ENCODE data around the gene MOGAT1. TPM values are rescaled to one million over a fixed set of nuclear protein-coding genes. Genes with fewer than 3 reads are reported as not detected.

Gene MOGAT1
- total RNA-seq, 1 experiment from 2014 or later, result 51.2 TPM

- Mint-ChIP-seq H3K27me3 (ENCODE audit: unreplicated experiment) (no peaks in the 10 kb centered on the region), H3K4me3 (ENCODE audit: low read depth, unreplicated experiment) (no peak overlapping the region), H3K27ac (ENCODE audit: unreplicated experiment) (no peak overlapping the region), H3K36me3 (ENCODE audit: insufficient read depth, unreplicated experiment) (peaks cover 94% of the 10 kb centered on the region), H3K9me3 (ENCODE audit: low read depth, unreplicated experiment) (no peaks in the 10 kb centered on the region), H3K4me1 (ENCODE audit: low read depth, unreplicated experiment) (peaks cover 20% of the 10 kb centered on the region)
- CTCF ChIA-PET, result no interaction called here
- no peak for TF ChIP-seq CTCF (IDR thresholded peaks at IDR 0.05; ENCODE audit: unreplicated experiment)
- BruUV-seq (replicated peaks), result no TSS peak
- intact Hi-C loops (cut with micrococcal nuclease; ENCODE audit: unreplicated experiment), result no loop called here
- no peak for DNase-seq
Measured at GRCh38 chr2:222710736-222711135, 39.3 kb downstream of the MOGAT1 start.

- H3K36me3 Mint-ChIP-seq (ENCODE audit: insufficient read depth, unreplicated experiment), result peaks cover 96% of the 10 kb centered on the region
- TF ChIP-seq CTCF (IDR thresholded peaks at IDR 0.05; ENCODE audit: unreplicated experiment), result no peak
- intact Hi-C loops (cut with micrococcal nuclease; ENCODE audit: unreplicated experiment), result no loop called here
- H3K4me1 Mint-ChIP-seq (ENCODE audit: low read depth, unreplicated experiment), result peaks cover 19% of the 10 kb centered on the region
- no TSS peak for BruUV-seq (replicated peaks)
- peak overlapping the region; percentile 72 for H3K27ac Mint-ChIP-seq (ENCODE audit: unreplicated experiment)
- no peaks in the 10 kb centered on the region for H3K9me3 Mint-ChIP-seq (ENCODE audit: low read depth, unreplicated experiment)
- H3K4me3 Mint-ChIP-seq (ENCODE audit: low read depth, unreplicated experiment), result no peak overlapping the region
- no peak for DNase-seq
- no peaks in the 10 kb centered on the region for H3K27me3 Mint-ChIP-seq (ENCODE audit: unreplicated experiment)
- CTCF ChIA-PET, result no interaction called here
Measured at GRCh38 chr2:222711315-222711940, 40.0 kb downstream of the MOGAT1 start.

DNA sequence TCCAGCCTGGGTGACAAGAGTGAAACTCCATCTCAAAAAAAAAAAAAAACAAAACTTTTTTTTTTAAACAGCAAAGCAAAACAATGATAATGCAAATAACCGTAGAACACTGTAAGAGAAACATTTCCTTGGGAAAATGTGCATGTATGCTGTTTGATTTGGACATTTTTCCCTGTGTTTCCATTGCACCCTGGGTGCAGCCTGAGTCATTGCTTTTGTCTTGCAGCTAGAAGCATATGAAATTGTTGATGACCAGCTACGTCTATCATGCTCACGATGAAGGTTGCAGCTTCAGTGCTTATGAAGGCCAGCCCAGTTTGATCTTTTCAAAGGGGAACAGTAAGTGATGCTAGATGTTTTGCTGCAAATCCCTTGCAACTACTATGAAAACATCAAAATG, 41.5 kb downstream of the MOGAT1 start:
- CTCF ChIA-PET, result interaction anchor here (0.7 kb wide), 3 partner anchors 21 to 1417 kb away, joined by 4 read pairs; no protein-coding TSS in a partner anchor
- no TSS peak for BruUV-seq (replicated peaks)
- Mint-ChIP-seq H3K36me3 (ENCODE audit: insufficient read depth, unreplicated experiment) (peaks cover 95% of the 10 kb centered on the region), H3K27me3 (ENCODE audit: unreplicated experiment) (no peaks in the 10 kb centered on the region), H3K9me3 (ENCODE audit: low read depth, unreplicated experiment) (no peaks in the 10 kb centered on the region), H3K4me1 (ENCODE audit: low read depth, unreplicated experiment) (peaks cover 3% of the 10 kb centered on the region), H3K4me3 (ENCODE audit: low read depth, unreplicated experiment) (no peak overlapping the region), H3K27ac (ENCODE audit: unreplicated experiment) (no peak overlapping the region)
- no peak for DNase-seq
- TF ChIP-seq CTCF (IDR thresholded peaks at IDR 0.05; ENCODE audit: unreplicated experiment), result no peak
- intact Hi-C loops (cut with micrococcal nuclease; ENCODE audit: unreplicated experiment), result no loop called here

DNA sequence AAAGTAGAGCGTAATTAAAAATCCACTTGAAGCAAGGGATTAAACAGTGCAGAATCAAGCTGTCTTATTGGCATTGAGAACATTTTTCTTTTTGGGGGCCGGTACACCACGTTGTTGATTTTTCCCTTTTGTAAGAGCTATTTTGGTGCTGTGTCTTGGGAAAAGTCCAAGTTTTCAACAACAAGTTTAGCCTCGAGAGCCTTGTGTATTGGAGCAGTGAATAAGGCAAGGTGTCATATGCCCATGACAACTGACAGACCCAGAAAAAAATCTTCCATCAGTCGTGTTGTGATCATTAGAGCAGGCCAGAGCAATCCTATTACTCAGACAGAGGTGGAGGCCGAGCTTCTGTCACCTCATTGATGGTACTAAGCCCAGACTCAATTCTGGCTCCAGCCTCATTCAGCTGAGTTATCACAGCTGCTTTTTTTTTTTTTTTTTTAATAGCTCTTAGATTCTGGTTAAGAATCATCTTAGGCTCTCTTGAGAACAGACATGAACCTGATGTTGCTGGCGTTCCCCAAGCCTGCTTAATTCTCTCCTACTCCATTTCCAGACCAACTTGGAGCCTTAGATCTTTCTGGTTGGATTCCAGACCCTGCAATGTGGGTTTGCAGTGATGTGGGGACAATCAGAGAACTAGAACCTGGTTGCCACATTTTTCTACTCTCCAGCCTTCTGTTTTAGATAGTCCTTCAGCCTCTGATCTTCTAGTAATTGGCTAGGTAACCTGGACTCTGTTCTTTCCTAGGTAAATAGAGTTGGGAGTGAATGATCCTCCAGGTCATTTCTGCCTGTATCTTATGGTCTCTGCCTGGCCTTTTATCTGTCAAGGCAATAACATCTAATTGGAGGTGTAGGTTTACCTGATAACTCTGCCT, 43.1 kb downstream of the MOGAT1 start:
- no TSS peak for BruUV-seq (replicated peaks)
- TF ChIP-seq CTCF (IDR thresholded peaks at IDR 0.05; ENCODE audit: unreplicated experiment), result no peak
- Mint-ChIP-seq H3K27ac (ENCODE audit: unreplicated experiment) (peak overlapping the region; percentile 52), H3K36me3 (ENCODE audit: insufficient read depth, unreplicated experiment) (peaks cover 98% of the 10 kb centered on the region), H3K4me1 (ENCODE audit: low read depth, unreplicated experiment) (no peaks in the 10 kb centered on the region), H3K9me3 (ENCODE audit: low read depth, unreplicated experiment) (peaks cover 3% of the 10 kb centered on the region), H3K4me3 (ENCODE audit: low read depth, unreplicated experiment) (no peak overlapping the region), H3K27me3 (ENCODE audit: unreplicated experiment) (no peaks in the 10 kb centered on the region)
- no peak for DNase-seq
- intact Hi-C loops (cut with micrococcal nuclease; ENCODE audit: unreplicated experiment), result no loop called here
- CTCF ChIA-PET, result no interaction called here
